GM21528 (cell line): ENCODE results near the gene WDR93.

ENCODE experiments used
- ATAC-seq: cut with Tn5 transposase; IDR thresholded peaks from one replicate; pipeline ENCODE4 v1.9.1; 2021; ENCODE audit warnings: mild to moderate bottlenecking, moderate library complexity; ENCODE audit not compliant: unreplicated experiment, low FRiP score

Gene WDR93

DNA sequence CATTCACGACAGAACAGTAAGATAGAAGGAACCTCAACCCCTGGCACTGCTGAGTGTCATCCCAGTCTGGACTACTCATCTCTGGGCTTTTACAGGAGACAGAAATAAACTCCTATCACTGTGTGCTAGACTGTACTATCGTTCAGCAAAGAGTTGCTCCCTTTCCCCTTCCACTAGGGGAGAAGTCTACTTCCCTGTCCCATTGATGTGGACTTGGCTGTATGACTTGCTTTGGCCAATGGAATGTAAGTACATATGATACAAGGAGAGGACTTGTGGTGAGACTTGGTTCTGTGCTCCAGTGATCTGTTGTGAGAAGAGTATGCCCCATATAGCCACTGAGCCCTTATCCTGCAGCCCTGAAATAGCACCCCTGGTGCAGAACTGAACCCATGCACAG is 30.1 kb upstream of the WDR93 start:
- no peak for ATAC-seq

DNA sequence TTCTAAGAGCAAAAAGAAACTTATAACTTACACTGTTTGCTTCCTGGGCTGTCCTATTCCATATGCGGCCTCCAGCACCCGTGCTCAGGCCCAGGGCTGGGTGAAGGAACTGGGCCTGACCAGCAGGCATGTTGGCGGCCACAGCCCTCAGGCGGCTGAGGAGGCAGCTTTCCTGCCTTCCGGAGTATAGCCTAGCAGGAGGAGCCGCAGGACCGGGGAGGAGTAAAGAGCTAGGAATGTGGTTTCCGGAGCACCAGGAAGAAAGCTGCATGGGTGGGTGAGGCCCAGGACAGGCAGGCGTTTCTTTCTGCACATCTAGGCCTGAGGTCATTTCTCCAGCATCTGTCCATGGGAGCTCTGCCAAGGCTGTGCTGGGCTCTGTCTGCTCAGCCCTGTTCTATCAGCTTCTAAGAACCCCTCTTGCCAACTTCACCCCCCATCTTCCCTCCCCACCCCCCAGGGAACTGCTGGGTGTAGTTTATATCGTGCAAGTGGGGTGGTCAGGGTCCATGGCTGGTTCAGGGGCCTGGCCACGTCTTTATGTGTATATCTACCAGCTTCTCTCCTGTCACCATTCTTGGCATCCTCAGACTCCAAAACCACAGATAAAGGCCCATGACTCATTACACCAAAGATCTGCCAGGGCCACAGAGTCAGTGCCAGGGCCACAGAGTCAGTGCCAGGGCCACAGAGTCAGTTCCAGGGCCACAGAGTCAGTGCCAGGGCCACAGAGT is 27.6 kb upstream of the WDR93 start:
- ATAC-seq: no peak

DNA sequence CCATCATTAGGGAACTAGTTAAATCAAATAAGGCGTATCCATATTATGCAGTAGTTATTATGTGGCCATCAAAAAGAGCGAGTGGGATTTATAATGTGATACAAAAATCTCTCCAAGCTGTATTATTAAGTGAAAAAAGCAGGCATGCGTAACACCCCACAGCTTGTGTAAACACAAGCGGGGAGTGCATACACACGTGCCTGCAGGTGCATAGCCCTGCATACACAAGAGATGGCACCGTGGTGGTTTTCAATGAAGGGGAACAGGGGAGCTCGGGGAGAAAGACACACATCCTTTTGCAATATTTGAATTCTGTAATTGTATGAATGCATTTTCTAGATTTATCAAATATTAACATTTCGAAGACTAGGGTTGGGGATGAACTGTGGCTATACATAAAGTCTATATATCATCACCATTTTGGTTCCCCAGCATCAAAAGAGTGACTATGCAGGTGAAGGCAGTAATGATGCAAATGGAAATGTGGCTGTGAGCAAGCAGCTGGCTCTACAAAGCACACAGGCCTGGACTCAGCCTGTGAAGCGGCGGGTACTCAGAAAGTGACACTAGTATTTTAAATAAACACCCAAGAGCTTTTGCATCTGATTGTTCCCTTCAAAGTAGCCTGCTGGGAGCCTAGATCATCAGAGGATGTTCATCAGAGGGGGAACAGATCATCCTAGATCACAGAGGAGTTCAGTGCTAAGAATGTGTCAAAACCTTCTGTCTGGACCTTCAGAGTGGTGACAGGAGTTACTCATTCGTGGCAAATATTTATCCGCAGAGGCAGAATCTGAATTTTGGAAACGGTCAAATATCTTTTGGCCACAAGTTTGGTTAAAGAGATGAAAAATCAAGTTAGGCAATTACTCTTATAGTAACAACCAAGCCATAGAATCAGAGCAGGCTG is 25.9 kb upstream of the WDR93 start:
- no peak for ATAC-seq

DNA sequence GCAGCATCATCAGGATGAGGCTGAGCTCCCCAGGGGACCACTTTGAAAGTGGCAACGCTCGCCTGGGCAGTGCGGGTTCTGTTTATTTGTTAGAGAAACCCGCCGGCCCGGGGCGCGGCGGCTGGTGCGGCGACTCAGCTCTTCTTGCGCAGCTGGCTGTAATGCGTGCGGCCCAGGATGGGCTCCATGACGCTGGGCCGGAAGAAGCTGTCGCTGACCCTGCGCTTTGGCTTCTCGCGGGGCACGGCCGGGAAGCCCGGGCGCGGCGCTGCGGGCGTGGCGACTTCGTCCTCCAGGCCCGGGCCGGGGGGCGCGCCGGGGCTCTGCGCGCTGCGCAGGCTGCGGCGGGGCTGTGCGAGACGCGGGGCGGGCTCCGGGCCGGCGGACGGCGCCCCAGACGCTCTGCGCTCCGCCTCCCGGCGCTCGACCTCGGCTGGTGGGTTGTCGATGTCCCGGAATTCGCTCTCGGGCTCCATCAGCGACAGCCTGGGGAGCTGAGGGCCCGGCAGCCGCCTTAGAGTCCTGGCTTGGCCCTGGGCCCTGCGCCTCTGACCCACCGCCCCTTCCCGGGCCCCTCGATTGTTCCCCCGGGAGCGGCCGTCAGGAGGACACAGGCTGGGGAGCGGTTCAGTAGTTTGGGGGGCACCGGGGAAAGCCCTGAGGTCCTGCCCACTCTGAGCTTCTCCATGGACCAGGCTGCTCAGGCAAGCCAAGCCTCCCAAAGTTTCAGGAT is 25.0 kb upstream of the WDR93 start:
- ATAC-seq: no peak

DNA sequence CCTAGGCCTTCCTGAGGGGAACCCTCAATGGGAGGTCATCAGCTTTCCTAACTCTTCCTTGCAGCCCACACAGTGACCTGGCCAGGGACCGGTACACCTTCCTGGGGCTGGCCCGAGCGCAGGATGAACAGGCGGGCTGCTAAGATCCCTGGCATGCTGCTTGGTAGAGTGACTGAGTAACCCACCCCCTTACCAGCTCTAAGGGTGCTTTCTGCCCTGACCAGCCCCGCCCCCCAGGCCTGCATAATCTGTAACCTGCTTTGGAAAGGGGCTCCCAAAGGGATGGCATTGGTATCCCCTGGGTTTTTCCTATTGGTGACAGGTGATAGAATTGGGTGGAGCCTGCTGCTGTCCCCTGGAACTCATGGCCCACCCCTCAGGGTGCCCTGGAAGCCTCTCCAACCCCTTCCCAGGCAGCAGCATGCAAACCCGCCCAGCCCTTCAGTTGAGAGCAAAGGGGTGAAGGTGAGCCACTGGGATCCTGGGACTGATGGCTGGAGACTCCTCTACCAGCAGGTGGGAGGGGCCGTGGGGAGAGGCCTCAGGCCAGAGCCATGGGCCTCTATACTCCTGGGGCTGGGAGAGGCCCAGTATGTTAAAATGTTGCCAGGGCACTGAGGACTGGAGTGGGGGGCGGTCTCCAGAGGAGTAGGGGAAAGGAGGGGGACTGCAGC is 24.3 kb upstream of the WDR93 start:
- no peak for ATAC-seq

DNA sequence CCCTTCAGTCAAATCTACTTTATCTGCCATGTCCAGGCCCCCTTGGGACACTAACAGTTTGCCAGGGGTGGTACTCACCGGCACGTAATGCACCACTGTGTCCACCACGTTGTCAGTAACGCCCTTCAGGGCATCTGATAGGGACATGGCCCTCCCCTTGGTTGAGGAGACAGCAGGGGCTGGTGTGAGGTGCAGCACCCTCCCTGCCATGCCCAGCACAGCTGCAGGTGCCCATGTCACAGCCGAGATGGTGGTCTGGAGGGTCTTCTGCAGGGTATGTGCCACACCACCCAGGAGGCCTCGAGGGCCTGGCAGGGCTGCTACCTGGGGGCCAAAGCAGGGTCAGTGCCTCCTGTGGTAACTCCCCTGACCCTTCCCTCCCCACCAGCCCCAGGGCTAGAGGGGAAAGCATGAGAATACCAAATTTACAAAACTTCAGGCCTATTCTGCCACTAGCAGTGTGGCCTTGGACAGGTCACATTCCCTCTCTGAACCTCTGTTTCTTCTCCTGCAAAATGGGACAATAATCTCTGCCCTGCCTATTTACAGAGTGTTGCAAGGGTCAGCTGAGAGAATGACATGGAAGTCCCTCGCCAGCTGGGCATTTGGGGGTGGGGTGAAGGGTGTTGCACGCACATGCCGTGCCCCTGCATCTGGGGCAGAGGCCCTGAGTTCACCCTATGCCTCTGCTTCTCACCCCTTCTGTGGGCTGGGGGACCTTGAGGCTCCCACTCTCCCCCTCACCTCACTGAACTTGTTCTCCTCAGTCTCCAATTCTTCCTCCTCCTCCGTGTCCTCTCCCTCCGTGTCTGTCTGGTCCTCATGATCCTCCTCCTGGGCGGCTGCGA is 23.5 kb upstream of the WDR93 start:
- no peak for ATAC-seq

DNA sequence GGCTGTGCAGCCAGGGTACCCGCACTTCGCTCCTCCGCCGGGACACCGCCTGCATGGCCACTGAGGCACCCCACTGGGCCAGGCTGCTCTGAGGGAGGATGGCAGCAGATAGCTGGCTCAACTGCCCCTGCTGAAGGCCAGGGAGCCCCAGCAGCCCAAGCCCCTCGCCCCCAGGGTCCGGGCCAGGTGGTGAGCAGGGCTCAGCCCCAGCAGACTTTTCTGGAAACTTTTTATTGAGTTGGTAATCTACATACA is 23.0 kb upstream of the WDR93 start:
- no peak for ATAC-seq

DNA sequence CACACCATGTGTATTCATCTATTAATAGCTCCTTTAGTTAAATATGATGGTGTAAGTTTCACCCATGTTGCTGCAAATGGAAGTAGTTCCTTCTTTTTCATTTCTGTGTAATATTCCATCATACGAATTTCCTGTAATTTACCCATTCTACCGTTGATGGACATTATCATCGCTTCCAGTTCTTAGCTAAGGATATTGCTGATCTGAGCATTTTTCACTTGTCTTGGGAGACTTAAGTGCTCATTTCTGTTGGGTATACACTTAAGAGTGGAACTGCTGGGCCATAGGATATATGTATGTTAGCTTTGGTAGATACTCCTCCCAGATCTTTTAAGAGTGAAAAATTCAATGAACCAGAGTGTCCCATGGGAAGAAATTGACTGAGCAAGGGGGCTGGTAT is 22.4 kb upstream of the WDR93 start:
- ATAC-seq: no peak

DNA sequence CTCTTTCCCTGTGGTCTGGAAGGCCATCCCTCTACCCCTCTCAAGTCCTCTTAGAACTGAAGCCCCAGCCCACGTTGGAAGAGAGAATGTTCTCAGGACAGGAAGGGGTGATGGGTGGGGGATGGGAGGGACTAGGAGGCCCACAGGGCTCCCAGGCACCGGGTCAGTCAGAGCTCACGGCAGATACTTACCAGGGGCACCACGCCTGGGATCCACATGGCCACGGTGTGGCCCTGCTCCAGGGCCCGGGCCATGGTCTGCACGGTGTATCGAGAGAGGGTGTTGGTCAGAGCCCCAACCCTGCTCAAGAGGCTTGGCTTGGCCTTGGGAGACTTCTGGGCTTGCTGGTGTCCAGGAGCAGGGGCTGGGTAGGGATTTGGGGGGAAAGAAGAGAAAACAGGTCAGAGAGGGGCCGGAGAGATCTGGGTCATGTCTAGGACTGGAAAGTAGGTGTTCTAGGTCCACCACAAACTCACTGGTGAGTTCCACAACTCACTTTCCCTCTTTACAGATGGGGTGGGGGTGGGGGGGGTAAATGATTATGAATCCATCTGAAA is 21.2 kb upstream of the WDR93 start:
- ATAC-seq: no peak

DNA sequence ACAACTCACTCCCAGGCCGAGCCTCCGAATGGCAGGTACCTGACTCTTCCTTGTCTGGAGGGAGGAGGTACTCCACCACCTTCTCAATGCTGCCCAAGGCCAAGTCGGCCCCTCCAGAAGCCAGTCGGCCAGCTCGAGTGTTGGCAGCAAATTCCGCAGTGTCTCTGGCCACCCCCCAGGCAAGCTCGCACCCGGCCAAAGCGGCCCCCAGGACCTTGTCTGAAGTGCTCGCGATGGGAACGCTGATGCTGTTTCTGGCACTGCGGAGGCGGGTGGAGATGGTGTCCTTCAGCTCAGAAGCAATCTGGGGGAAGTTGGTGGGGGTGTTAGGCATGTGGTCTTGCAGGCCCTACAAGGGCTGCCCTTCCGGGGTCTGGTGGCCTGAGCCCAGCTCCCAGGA is 20.7 kb upstream of the WDR93 start:
- ATAC-seq: no peak

DNA sequence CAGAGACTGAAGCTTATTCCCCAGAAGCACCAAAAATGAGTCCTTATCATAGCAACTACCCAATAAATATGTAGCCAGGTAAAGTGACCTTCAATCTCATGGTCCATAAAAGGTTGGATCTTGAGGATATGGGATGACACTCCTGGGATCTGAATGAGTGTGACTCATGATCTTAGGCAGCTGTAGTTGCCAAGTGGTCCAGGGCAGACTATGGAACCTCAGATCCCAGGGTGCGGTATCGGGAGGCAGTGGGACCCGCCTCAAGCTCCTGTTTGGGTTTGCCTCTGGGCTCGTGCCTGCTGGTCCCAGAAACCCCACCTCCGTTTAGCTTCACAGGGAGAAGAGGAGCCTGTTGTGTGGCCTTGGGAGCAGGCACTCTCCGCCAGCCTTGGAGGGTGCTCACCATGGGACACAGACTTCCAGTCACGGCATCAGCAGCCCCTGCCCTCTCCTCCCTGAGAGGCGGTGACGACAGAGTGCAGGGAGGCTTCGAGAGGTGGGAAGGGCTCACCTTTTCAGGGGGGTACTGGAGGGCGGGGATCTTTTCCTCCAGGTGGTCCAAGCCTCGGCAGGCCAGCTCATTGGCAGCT is 19.5 kb upstream of the WDR93 start:
- ATAC-seq: no peak

DNA sequence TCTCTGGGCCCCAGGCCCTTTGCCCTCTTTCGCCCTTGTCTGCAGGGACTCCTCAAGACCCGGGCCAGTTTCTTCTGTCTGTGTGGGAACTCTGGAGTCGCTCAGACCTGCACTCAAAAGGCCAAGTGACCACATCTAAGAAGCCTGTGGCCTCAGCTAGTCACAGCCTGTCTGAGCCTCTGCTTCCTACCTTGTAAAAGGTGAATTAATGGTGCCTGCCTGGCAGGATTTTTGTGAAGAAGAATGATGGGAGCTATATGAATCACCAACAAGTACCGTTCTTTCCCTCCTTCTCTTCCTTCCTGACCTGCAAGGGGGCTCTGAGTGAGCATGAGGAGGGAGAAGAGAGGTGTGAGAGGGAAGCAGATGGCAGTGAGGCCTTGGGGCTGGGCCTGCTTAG is 18.9 kb upstream of the WDR93 start:
- no peak for ATAC-seq

DNA sequence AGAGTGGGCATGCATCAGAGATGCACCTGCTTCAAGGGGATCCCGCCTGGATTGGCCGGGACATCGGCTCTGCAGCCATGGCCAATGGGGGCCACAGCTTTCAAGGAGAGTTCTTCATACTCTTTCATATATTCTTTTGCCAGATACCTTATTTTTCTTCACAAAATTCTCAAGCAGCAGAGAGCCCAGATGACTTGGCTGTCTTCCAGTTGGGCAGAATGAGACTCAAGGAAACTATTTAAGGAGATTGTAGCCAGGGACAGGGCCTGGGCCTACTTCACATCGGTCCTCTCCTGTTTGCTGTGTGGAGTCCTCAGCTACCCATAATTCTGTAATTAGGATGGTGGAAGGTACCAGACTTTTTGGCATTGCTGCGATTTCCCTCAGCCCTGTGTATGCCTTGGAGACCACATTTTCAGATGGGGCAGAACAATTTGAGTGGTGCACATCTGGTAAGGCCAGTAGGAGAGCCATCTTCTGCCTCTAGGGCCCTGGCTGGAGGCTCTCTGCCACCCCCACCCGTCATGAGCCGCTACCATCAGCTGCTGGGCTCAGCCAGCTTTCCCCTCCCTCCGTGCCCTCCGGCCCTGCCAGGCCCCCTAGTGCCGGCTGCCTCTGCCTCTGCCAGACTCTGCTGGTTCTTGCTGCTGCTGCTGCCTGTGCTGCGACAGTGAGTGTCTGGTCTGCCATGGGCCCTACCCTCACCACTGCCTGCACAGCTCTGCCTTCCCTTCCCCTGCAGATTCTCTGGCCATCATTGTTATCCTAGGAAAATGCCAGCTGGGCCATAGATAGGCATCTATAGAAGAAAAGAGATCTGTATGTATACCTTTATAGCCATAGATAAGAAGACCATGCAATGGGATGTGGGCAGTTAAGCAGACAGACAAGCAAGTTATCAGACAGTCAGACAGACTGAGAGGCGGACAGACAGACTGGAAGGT is 18.1 kb upstream of the WDR93 start:
- ATAC-seq: no peak

DNA sequence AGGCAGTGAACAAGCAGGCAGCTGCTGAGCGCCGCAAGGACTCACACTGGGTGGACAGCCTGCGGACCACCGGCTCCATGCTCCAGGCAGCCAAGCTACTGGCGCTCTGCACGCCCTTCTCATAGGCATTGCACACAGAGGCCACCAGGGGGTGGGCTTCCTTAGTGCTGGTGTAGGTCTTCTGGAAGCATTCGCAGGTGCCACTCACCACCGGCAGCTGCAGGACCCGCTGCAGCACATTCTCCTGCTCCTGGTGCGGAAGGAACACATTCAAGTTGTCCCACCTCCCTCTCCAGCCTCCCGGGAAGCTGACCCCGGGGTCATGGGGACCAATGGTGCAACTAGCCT is 17.5 kb upstream of the WDR93 start:
- no peak for ATAC-seq

DNA sequence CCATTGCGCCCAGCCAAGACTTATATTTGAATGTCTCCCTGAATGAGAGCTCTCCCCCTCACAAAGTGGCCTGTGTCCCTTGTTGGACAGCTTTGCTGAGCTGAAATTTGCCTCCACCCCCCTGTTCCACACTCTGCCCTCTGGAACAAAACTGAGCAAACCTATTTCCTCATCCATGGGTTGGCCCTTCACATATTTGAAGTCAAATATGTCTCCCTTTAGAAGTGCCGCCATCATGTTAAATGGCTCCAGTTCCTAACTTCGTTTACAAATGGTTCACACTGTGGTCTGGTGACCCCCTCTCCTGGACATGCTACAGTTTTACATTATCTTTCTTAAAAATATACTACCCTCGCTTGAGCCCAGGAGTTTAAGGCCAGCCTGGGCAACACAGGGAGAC is 16.1 kb upstream of the WDR93 start:
- no peak for ATAC-seq

DNA sequence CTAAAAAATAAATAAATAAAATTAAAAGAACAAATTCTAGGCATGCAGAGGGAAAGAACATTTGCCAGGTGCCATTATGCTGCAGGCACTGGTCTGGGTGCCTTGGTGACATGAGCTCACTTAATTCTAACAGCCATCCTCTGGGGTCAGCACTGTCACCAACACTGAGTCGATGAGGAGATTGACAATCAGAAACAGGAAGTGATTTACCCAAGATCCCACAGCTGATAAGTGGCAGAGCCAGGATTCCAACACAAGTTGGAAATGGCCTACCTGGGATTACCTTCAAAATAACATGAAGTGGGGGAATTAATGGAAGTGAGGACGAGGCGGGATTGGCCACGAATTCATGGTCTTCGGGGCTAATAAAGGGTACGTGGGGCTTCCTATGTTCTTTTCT is 15.0 kb upstream of the WDR93 start:
- ATAC-seq: no peak

DNA sequence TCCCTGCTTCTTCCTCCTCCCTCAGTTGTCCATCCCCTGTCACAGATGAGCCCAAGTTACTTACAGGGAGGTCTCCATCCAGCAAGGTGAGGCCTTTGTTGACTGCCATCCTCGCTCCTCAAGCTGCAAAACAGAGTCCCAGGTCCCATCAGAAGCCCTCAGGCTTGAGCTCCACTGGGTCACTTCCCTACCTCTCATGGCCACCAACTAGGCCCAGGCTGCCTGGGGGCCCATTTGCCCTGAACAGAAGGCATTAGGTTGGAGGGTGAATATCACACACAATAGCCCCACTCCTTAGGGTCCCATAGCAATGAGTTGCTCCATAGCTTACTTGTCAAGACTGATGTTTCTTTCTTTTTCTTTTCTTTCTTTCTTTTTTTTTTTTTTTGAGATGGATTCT is 13.2 kb upstream of the WDR93 start:
- no peak for ATAC-seq

DNA sequence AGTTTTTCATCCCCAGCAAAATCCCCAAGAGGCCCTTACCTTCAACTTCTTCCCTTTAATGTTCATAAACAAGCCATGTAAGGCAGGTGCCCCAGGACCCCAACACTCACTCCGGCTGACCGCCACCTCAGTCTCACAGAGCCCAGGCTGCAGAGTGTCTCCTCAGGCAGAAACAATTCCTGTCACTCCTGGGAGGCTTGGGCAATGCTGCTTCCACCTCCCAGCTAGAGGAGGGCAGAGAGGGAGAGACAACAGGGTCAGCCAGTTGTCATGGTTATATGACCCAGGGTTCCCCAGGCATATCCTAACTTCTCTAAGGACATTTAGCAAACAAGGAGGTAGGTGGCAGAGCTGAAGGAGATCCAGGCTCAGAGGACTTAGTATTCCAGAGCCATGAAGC is 11.4 kb upstream of the WDR93 start, which contains the start of gene PLIN1:
Gene PLIN1 (minus strand): TSS at position 156 of the 400 bp plus-strand sequence. CDS start 1,878 bp downstream, outside the sequence.
- ATAC-seq: no peak
